ENCODE measurements around the gene ELAC2. TPM values are rescaled to one million over a fixed set of nuclear protein-coding genes. Genes with fewer than 3 reads are reported as not detected.
A peak's percentile ranks its signal among the peaks of the same experiment; 100 is the strongest.

The ELAC2 gene
- total and polyA plus RNA-seq, 10 of the 15 experiments (the other 5 are each of a cell fraction or from before 2014, with no cell fraction given) = 5.1 to 146 (median 79.4) TPM

- TF ChIP-seq CTCF (IDR thresholded peaks at IDR 0.05 in 2 of 3, conservative IDR thresholded peaks at IDR 0.05 in 1 of 3; ENCODE audit: control insufficient read depth in 2 of 3, extremely low read depth in 1 of 3, insufficient read depth in 1 of 3, low read depth in 3 of 3, low read length in 3 of 3) = peak; percentile 69 to 87 (median 81)
- peak; percentile 53 for TF ChIP-seq SMC3 (IDR thresholded peaks at IDR 0.05; ENCODE audit: borderline replicate concordance, low read length)
- TF ChIP-seq NR2F1 (conservative IDR thresholded peaks at IDR 0.05) = no peak
- TF ChIP-seq RAD21 (IDR thresholded peaks at IDR 0.05; ENCODE audit: insufficient read depth, low read depth, low read length) = peak; percentile 47; the same call in 1 of the 2 replicates
- TF ChIP-seq TCF7 (IDR thresholded peaks at IDR 0.05; ENCODE audit: borderline replicate concordance) = no peak
- TF ChIP-seq YY1 (IDR thresholded peaks at IDR 0.05; ENCODE audit: low read depth, low read length) = peak; percentile 93
- 0 out of 2 replicates have a peak, but pooled peaks have one; percentile 12 for TF ChIP-seq RUNX3 (IDR thresholded peaks at IDR 0.05; ENCODE audit: low read length)
- no TSS peak for BruUV-seq (replicated peaks)
- Histone ChIP-seq H2AFZ (ENCODE audit: control insufficient read depth, low read depth, low read length) (peak overlapping the region; percentile 10; the same call in 1 of the 2 replicates), H4K20me1 (ENCODE audit: control insufficient read depth, insufficient read depth) (no peaks in the 10 kb centered on the region), H3K4me2 (ENCODE audit: control insufficient read depth, insufficient read depth) (no peak overlapping the region), H3K36me3 (ENCODE audit: control insufficient read depth in 2 of 2, insufficient read depth in 2 of 2, low read length in 1 of 2) (no peaks in the 10 kb centered on the region), H3K9me3 (replicated peaks; ENCODE audit: control insufficient read depth, insufficient read depth, low read length) (no peaks in the 10 kb centered on the region; the same call in 2 of the 3 replicates), H3K4me3 (no peak overlapping the region), H3K9ac (ENCODE audit: control insufficient read depth, insufficient read depth, low read length) (no peak overlapping the region), H3K4me1 (ENCODE audit: control insufficient read depth, insufficient read depth, low read length) (no peaks in the 10 kb centered on the region), H3K79me2 (ENCODE audit: control insufficient read depth, insufficient read depth, low read length) (no peaks in the 10 kb centered on the region), H3K27me3 (replicated peaks in 1 of 2; ENCODE audit: control insufficient read depth in 2 of 2, insufficient read depth in 2 of 2, low read length in 1 of 2) (no peaks in the 10 kb centered on the region), H3K27ac (ENCODE audit: control insufficient read depth, insufficient read depth) (no peak overlapping the region)
- CTCF ChIA-PET = interaction anchor here (0.6 to 5.6 kb wide), 26 partner anchors 8 to 1895 kb away, joined by 3 to 137 read pairs (median 5); partner anchors contain the start of gene ELAC2
- peak; percentile 89 for ATAC-seq
- no peak for DNase-seq (ENCODE audit: low read depth, low spot score)
- intact Hi-C loops (cut with micrococcal nuclease; ENCODE audit: unreplicated experiment) (loop anchor here (2.0 kb wide), 1 partner anchor 851 kb away; no protein-coding TSS in a partner anchor), in situ Hi-C loops (cut with MboI) (no loop called here)
- POLR2A ChIA-PET = no interaction called here
- SMC1A ChIA-PET (ENCODE audit: uncharacterized antibody, unreplicated experiment) = interaction anchor here (1.8 to 3.3 kb wide), 6 partner anchors 14 to 1894 kb away, joined by 4 to 31 read pairs (median 6); partner anchors contain the start of gene ELAC2
- RAD21 ChIA-PET (ENCODE audit: unreplicated experiment) = interaction anchor here (1.0 to 2.8 kb wide), 4 partner anchors 13 to 851 kb away, joined by 3 to 21 read pairs (median 4); partner anchors contain the start of gene ELAC2
- FAIRE-seq = peak; percentile 84
- 18% methylated on average over 16 of the region's 16 CpGs for WGBS (ENCODE audit: insufficient coverage, insufficient replicate concordance, low lambda C conversion rate, missing lambda C conversion rate)
Observed at GRCh38 chr17:13031718-13032350, 14.0 kb upstream of the ELAC2 start.

All from GM12878 (cell line).